Prostate gland (tissue), 2 donors: ENCODE data around the gene CRTC3. TPM values are rescaled to one million over a fixed set of nuclear protein-coding genes. Genes with fewer than 3 reads are reported as not detected.

Experiments used
- DNase-seq: peaks from one replicate; pipeline ENCODE4 v3.0.0-alpha.2; 2019; ENCODE audit warnings: low spot score
- H3K27ac ChIP-seq, 2 donors: fragments of 200-600 bp; sonication (generic); 2 replicates each; pipeline ENCODE4 v1.5.1; 2017 to 2019
- H3K27me3 ChIP-seq: fragments of 200-600 bp; sonication (generic); replicated peaks from 2 replicates; pipeline ENCODE4 v1.5.1; 2019; ENCODE audit not compliant: insufficient read depth
- H3K36me3 ChIP-seq, 2 donors: fragments of 200-600 bp; sonication (generic); 1 replicate in 1 of 2; 2 replicates in 1 of 2; pipeline versions ENCODE4 v1.5.1 to v1.8.1; 2017 to 2019
- H3K4me1 ChIP-seq: fragments of 200-600 bp; sonication (generic); replicated peaks from 2 replicates; pipeline ENCODE4 v1.5.1; 2019
- H3K4me3 ChIP-seq, 2 donors: fragments of 200-600 bp; sonication (generic); 2 replicates each; pipeline ENCODE4 v1.5.1; 2017 to 2019
- H3K9me3 ChIP-seq: fragments of 200-600 bp; sonication (generic); 2 replicates; pipeline ENCODE4 v1.5.1; 2017
- CTCF ChIP-seq, 4 experiments: fragments of 200-600 bp in 2 of 4; fragments of 450-650 bp in 2 of 4; sonication (generic) in 2 of 4; IDR thresholded peaks; 1 replicate in 3 of 4; 2 replicates in 1 of 4; pipeline ENCODE4 v1.5.1; 2016 to 2019; ENCODE audit warnings: antibody characterized with exemption in 4 of 4, mild to moderate bottlenecking in 2 of 4, moderate library complexity in 2 of 4
- POLR2A ChIP-seq: fragments of 450-650 bp; IDR thresholded peaks from one replicate; pipeline ENCODE4 v1.6.1; 2016; ENCODE audit warnings: antibody characterized with exemption, mild to moderate bottlenecking
- POLR2AphosphoS5 ChIP-seq: sonication (generic); formaldehyde crosslinking; IDR thresholded peaks from one replicate; pipeline ENCODE4 v1.6.1; 2017; ENCODE audit warnings: antibody characterized with exemption
- WGBS: methylation state at CpG from one replicate; pipeline ENCODE4 v1.1.5; 2018; 5-methylcytosine and 5-hydroxymethylcytosine counted together
- intact Hi-C: fragments of 100-400 bp; cut with DNase I; formaldehyde crosslinking; loops from one replicate; pipeline ENCODE4 v1.14.2; 2022
- total RNA-seq, 2 donors: library from RNA; depleted of rRNA; stranded (reverse); fragments of >200 nt; gene quantifications; one replicate each; pipeline ENCODE4 v1.1.0, GENCODE V29; 2016

CRTC3 gene
- total RNA-seq, 2 donors from 2014 or later = 26.6 to 87.8 TPM

DNA sequence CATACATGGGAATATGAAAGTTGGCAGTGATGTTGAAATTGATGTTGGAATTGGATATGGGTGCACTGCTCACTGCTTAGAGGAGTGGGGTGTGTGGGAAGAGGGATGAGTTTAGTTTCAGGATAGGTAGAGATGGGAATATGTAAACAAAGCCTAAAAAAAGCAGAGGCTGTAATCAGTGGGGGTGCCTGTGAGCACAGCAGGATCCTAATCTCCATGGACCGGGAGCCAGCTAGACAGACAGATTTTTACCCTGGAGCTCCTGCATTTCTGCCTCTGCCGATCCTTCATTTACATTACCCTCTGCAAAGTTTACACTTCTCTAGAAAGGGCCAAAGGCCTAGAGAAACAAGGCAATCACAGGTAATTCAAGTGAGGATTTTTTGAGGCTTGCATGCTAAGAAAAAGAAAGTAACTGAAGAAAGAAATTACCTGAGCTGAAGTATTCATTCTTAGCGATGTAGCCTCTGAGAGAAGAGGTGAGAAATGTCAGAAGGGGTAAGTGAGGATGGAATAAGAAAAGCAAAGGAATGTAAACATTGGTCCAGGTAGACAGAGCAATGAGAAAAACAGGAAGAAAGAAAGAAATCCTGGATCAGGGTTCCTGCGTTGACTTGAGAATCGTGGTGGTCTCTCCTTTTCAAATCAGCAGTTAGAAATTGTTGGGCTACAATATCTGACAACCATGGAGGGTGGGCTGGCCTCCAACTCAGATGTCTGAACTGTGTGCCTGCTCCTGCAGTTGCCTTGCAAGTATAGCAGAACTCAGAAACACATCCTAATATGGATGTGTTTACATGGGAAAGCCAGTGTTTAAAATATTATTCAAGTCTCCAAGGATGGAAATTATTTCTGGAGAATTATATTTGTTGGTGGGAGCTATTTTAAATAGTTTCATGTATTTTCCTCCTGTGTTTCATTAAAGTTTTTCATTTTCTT lies 79.8 kb downstream of the CRTC3 start:
- Histone ChIP-seq H3K4me1 (no peaks in the 10 kb centered on the region), H3K27me3 (no peaks in the 10 kb centered on the region), H3K9me3 (no peaks in the 10 kb centered on the region), H3K27ac (peak overlapping the region in 1 of 2 donors; percentile 4), H3K4me3 (no peak overlapping the region), H3K36me3 (no peaks in the 10 kb centered on the region)
- intact Hi-C loops = loop anchor here (5.0 kb wide), 1 partner anchor 77 kb away; no protein-coding TSS in a partner anchor
- WGBS = 33% methylated on average over 5 of the region's 5 CpGs
- no peak for TF ChIP-seq CTCF (IDR thresholded peaks at IDR 0.05)
- TF ChIP-seq POLR2AphosphoS5 = no peak
- TF ChIP-seq POLR2A = no peak
- no peak for DNase-seq

GRCh38 chr15:90610190-90610589 lies 80.5 kb downstream of the CRTC3 start:
- peak overlapping the region in 1 of 2 donors; percentile 4 for H3K27ac ChIP-seq
- H3K27me3 ChIP-seq = no peaks in the 10 kb centered on the region
- 61% methylated on average over 2 of the region's 2 CpGs for WGBS
- H3K4me3 ChIP-seq = no peak overlapping the region
- H3K4me1 ChIP-seq = no peaks in the 10 kb centered on the region
- no peaks in the 10 kb centered on the region for H3K36me3 ChIP-seq
- H3K9me3 ChIP-seq = no peaks in the 10 kb centered on the region
- no peak for DNase-seq
- TF ChIP-seq POLR2A (no peak), POLR2AphosphoS5 (no peak), CTCF (IDR thresholded peaks at IDR 0.05) (no peak)
- intact Hi-C loops = loop anchor here (5.0 kb wide), 1 partner anchor 78 kb away; no protein-coding TSS in a partner anchor

- Histone ChIP-seq H3K27me3 (no peaks in the 10 kb centered on the region), H3K9me3 (no peaks in the 10 kb centered on the region)
- 80% methylated on average over 4 of the region's 4 CpGs for WGBS
Observed at GRCh38 chr15:90611157-90611556, 81.4 kb downstream of the CRTC3 start.

DNA sequence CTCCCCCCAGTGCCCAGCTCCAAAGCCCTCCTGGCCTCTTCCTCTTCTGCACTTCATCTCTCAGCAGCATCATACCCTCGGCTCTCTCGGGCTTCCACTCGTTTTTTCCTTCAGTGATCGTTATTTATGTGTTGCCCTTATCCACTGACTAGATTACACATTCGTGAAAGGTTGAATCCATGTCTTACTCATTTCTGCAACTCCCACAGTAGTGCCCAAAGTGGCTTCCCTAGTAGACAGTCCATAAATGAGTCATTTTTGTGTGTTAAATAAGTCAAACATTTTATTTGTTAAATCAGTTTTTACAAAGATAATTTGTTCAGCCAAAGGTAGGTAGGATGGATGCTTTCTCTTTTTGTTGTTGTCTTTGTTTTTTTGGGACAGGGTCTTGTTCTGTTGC lies 87.4 kb downstream of the CRTC3 start:
- H3K4me1 ChIP-seq = no peaks in the 10 kb centered on the region
- H3K36me3 ChIP-seq = no peaks in the 10 kb centered on the region
- no peaks in the 10 kb centered on the region for H3K9me3 ChIP-seq
- no peak for TF ChIP-seq POLR2AphosphoS5
- H3K27ac ChIP-seq = peak overlapping the region; percentile 0 to 7
- DNase-seq = no peak
- no peak overlapping the region for H3K4me3 ChIP-seq
- H3K27me3 ChIP-seq = no peaks in the 10 kb centered on the region
- intact Hi-C loops = no loop called here
- 78% methylated on average over 5 of the region's 5 CpGs for WGBS

More at GRCh38 chr15:90611157-90611556, 81.4 kb downstream of the CRTC3 start:
- Histone ChIP-seq H3K4me1 (no peaks in the 10 kb centered on the region), H3K27ac (no peak overlapping the region), H3K36me3 (no peaks in the 10 kb centered on the region), H3K4me3 (no peak overlapping the region)
- intact Hi-C loops = loop anchor here (5.0 kb wide), 1 partner anchor 79 kb away; no protein-coding TSS in a partner anchor
- DNase-seq = no peak
- TF ChIP-seq CTCF (IDR thresholded peaks at IDR 0.05) (no peak), POLR2A (no peak), POLR2AphosphoS5 (no peak)

DNA sequence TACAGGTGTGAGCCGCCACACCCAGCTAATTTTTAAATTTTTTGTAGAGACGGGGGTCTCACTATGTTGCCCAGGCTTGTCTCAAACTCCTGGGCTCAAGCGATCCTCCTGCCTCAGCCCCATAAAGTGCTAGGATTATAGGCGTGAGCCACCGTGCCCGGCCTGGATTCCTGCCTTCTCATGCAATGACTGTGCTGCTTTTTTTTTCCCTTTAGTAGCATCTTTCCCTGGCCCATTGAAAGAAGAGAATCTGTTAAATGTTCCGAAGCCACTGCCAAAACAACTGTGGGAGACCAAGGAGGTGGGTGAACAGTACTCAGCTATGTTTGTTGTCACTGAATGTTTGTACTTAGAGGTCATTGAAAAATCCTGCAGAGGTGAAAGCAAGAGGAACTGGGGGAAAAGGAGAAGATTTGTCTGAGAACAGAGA lies 88.0 kb downstream of the CRTC3 start:
- H3K36me3 ChIP-seq = no peaks in the 10 kb centered on the region
- no peak for DNase-seq
- H3K27ac ChIP-seq = peak overlapping the region; percentile 0 to 7
- intact Hi-C loops = no loop called here
- TF ChIP-seq POLR2AphosphoS5 = peak; percentile 25
- TF ChIP-seq POLR2A = no peak
- WGBS = 41% methylated on average over 7 of the region's 7 CpGs
- H3K4me3 ChIP-seq = no peak overlapping the region
- H3K4me1 ChIP-seq = no peaks in the 10 kb centered on the region
- H3K9me3 ChIP-seq = no peaks in the 10 kb centered on the region
- H3K27me3 ChIP-seq = no peaks in the 10 kb centered on the region
